Tibial nerve (tissue), 4 donors: Measurements from ENCODE around the gene KRTAP5-6.

Source experiments
- EP300 ChIP-seq, 2 donors: sonication (generic); formaldehyde crosslinking; IDR thresholded peaks; one replicate each; pipeline ENCODE4 v1.6.1; 2017; ENCODE audit warnings: antibody characterized with exemption in 2 of 2, mild to moderate bottlenecking in 1 of 2
- POLR2A ChIP-seq, 2 donors: fragments of 450-650 bp; IDR thresholded peaks; one replicate each; pipeline ENCODE4 v1.6.1; 2017; ENCODE audit warnings: antibody characterized with exemption in 2 of 2, mild to moderate bottlenecking in 2 of 2, moderate library complexity in 2 of 2
- TF ChIP-seq, protein P1 (sequence below), 5 experiments: fragments of 200-600 bp in 3 of 5; fragments of 450-650 bp in 2 of 5; sonication (generic) in 3 of 5; IDR thresholded peaks; one replicate each; pipeline ENCODE4 v1.5.1; 2016 to 2019; ENCODE audit warnings: antibody characterized with exemption in 5 of 5, mild to moderate bottlenecking in 3 of 5, moderate library complexity in 2 of 5

DNA sequence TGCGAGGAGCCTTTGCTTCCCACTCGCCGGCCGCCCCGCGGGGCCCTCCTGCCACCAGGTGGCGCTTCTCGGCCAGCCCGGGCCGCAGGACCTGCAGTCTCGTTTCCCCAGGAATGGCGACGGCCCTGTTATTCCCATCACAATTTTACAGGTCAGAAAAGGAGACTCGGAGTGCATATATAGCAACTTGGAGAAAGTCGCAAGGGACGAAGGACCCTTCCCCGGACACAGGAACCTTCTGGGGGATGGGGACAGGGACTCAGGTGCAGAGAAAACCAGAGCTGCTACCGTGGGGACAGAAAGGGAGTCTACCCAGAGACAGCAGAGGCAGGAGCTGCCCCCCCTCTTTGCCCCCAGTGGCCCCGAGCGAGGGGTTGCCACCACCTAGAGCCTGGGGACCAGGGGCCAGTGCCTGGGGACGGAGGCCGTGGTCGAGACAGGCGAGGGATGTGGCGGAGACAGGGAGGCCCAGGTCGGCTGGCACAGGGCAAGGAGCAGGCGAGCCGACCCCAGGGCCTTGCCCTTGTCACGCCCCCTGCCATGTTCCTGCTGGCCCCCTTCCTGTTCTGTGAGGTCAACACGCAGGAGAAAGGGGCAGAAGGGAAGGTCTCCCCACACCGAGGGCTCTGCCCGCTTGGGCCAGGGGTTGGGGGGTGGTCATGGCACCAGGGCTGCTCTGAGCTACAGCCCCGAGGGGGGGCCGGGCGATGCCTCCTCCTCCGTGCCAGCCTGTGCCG is 3.5 kb upstream of the KRTAP5-6 start:
- TF ChIP-seq, protein P1, sequence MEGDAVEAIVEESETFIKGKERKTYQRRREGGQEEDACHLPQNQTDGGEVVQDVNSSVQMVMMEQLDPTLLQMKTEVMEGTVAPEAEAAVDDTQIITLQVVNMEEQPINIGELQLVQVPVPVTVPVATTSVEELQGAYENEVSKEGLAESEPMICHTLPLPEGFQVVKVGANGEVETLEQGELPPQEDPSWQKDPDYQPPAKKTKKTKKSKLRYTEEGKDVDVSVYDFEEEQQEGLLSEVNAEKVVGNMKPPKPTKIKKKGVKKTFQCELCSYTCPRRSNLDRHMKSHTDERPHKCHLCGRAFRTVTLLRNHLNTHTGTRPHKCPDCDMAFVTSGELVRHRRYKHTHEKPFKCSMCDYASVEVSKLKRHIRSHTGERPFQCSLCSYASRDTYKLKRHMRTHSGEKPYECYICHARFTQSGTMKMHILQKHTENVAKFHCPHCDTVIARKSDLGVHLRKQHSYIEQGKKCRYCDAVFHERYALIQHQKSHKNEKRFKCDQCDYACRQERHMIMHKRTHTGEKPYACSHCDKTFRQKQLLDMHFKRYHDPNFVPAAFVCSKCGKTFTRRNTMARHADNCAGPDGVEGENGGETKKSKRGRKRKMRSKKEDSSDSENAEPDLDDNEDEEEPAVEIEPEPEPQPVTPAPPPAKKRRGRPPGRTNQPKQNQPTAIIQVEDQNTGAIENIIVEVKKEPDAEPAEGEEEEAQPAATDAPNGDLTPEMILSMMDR (IDR thresholded peaks at IDR 0.05): peak; percentile 90 to 97 (median 93)
- no peak for TF ChIP-seq POLR2A (IDR thresholded peaks at IDR 0.05)
- TF ChIP-seq EP300 (IDR thresholded peaks at IDR 0.05): peak in 1 of 2 donors; percentile 12
